Keratinocyte (primary cell): Measurements from ENCODE around the gene CANT1.

ENCODE experiments used
- CTCF ChIP-seq, 3 experiments: IDR thresholded peaks in 1 of 3; conservative IDR thresholded peaks in 1 of 3; optimal IDR thresholded peaks in 1 of 3; 2 replicates in 2 of 3; 3 replicates in 1 of 3; pipeline versions ENCODE3 to v1.5.1; 2011; ENCODE audit warnings: low read length in 3 of 3, mild to moderate bottlenecking in 3 of 3, moderate library complexity in 2 of 3, control low read depth in 1 of 3, inconsistent platforms in 1 of 3; ENCODE audit not compliant: insufficient read depth in 2 of 3; ENCODE audit errors: extremely low read depth in 1 of 3
- EZH2 ChIP-seq: IDR thresholded peaks from one replicate; pipeline ENCODE4 v1.6.1; 2012; ENCODE audit warnings: inconsistent platforms, mild to moderate bottlenecking, low read length, moderate library complexity

DNA sequence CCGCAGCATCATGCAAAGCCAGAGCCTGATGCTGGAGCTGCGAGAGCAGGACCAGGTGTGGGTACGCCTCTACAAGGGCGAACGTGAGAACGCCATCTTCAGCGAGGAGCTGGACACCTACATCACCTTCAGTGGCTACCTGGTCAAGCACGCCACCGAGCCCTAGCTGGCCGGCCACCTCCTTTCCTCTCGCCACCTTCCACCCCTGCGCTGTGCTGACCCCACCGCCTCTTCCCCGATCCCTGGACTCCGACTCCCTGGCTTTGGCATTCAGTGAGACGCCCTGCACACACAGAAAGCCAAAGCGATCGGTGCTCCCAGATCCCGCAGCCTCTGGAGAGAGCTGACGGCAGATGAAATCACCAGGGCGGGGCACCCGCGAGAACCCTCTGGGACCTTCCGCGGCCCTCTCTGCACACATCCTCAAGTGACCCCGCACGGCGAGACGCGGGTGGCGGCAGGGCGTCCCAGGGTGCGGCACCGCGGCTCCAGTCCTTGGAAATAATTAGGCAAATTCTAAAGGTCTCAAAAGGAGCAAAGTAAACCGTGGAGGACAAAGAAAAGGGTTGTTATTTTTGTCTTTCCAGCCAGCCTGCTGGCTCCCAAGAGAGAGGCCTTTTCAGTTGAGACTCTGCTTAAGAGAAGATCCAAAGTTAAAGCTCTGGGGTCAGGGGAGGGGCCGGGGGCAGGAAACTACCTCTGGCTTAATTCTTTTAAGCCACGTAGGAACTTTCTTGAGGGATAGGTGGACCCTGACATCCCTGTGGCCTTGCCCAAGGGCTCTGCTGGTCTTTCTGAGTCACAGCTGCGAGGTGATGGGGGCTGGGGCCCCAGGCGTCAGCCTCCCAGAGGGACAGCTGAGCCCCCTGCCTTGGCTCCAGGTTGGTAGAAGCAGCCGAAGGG, 38.6 kb upstream of the CANT1 start:
- TF ChIP-seq CTCF (optimal IDR thresholded peaks at IDR 0.05 in 1 of 3, IDR thresholded peaks at IDR 0.05 in 1 of 3, conservative IDR thresholded peaks at IDR 0.05 in 1 of 3; ENCODE audit: extremely low read depth in 1 of 3, insufficient read depth in 2 of 3, low read length in 3 of 3) (no peak), EZH2 (no peak)
